Motor neuron (in vitro differentiated cells): ENCODE results near the gene PROX2. TPM values are rescaled to one million over a fixed set of nuclear protein-coding genes. Genes with fewer than 3 reads are reported as not detected.

ENCODE experiments used
- ATAC-seq, 8 experiments: fragments of 200-7000 bp; cut with Tn5 transposase; replicated peaks in 6 of 8; 2 replicates each; pipeline ENCODE4 v1.8.0; 2021; ENCODE audit warnings: mild to moderate bottlenecking in 8 of 8, moderate library complexity in 8 of 8
- H3K27ac ChIP-seq, 2 donors: fragments of 250-450 bp; sonication (Bioruptor Pico); 2 replicates each; pipeline ENCODE4 v1.9.0; 2021; ENCODE audit warnings: antibody characterized with exemption in 2 of 2, mild to moderate bottlenecking in 2 of 2, moderate library complexity in 1 of 2
- H3K4me1 ChIP-seq, 2 donors: fragments of 250-450 bp; sonication (Bioruptor Pico); replicated peaks in 1 of 2; 2 replicates each; pipeline ENCODE4 v1.6.1; 2021; ENCODE audit warnings: antibody characterized with exemption in 2 of 2, mild to moderate bottlenecking in 2 of 2, moderate library complexity in 1 of 2
- H3K4me3 ChIP-seq, 5 donors: fragments of 250-450 bp; sonication (Bioruptor Pico); 2 replicates each; pipeline ENCODE4 v1.9.0; 2021; ENCODE audit warnings: antibody characterized with exemption in 5 of 5, mild to moderate bottlenecking in 5 of 5, moderate library complexity in 4 of 5
- WGBS, 10 experiments: fragments of 450-650 bp; shearing (Covaris generic); methylation state at CpG; one replicate each; pipeline ENCODE4 v1.0.0; 2022; 5-methylcytosine and 5-hydroxymethylcytosine counted together
- in situ Hi-C, 9 experiments: fragments of 400-800 bp; cut with MboI; loops; one replicate each; pipeline ENCODE4 v1.15.0; 2021; ENCODE audit warnings: low sequenced_read_pairs in 9 of 9, low pct_unique_long_range_greater_than_20kb in 2 of 9; ENCODE audit not compliant: unreplicated experiment in 9 of 9
- total RNA-seq, 8 experiments: library from RNA; unstranded; fragments of 300-600 nt; gene quantifications; 2 replicates each; pipeline versions ENCODE4 v1.2.3 to v1.2.4, GENCODE V29; 2022

Gene PROX2
- total RNA-seq, 8 experiments from 2014 or later = 0.29 to 2.4 (median 0.90) TPM

- 74 to 100% (median 82%) methylated on average over 1 to 5 of the region's 9 CpGs; no CpG with 5 or more reads in 4 of the 10 experiments for WGBS, 10 experiments
- Histone ChIP-seq H3K27ac (no peak overlapping the region), H3K4me1 (peaks cover 9 to 13% of the 10 kb centered on the region in 2 donors), H3K4me3 (no peak overlapping the region)
- no peak for ATAC-seq
- in situ Hi-C loops = no loop called here
Measured at GRCh38 chr14:74864198-74864597, 11.7 kb downstream of the PROX2 start.

GRCh38 chr14:74863274-74863673, 12.7 kb downstream of the PROX2 start:
- Histone ChIP-seq H3K4me1 (peaks cover 9 to 13% of the 10 kb centered on the region in 2 donors), H3K27ac (no peak overlapping the region), H3K4me3 (no peak overlapping the region)
- in situ Hi-C loops = no loop called here
- no peak for ATAC-seq
- 40 to 72% (median 60%) methylated on average over 1 to 3 of the region's 9 CpGs; no CpG with 5 or more reads in 5 of the 10 experiments for WGBS, 10 experiments

- Histone ChIP-seq H3K27ac (no peak overlapping the region), H3K4me3 (no peak overlapping the region), H3K4me1 (no peaks in the 10 kb centered on the region)
- whole genome bisulfite sequencing, 10 experiments = 20 to 100% (median 83%) methylated on average over 1 to 3 of the region's 3 CpGs; no CpG with 5 or more reads in 1 of the 10 experiments
- no peak for ATAC-seq
- in situ Hi-C loops = no loop called here
Measured at GRCh38 chr14:74861734-74862090, 14.2 kb downstream of the PROX2 start.

GRCh38 chr14:74860899-74861733, 14.8 kb downstream of the PROX2 start:
- Histone ChIP-seq H3K4me1 (no peaks in the 10 kb centered on the region), H3K4me3 (no peak overlapping the region), H3K27ac (no peak overlapping the region)
- in situ Hi-C loops = no loop called here
- peak; percentile 65 to 92 (median 81) for ATAC-seq
- 0 to 57% (median 28%) methylated on average over 1 to 4 of the region's 7 CpGs for WGBS, 10 experiments

- ATAC-seq = peak in 5 of 8 experiments; percentile 42 to 57 (median 50)
- H3K27ac ChIP-seq = no peak overlapping the region
- 20 to 69% (median 66%) methylated on average over 1 to 9 of the region's 10 CpGs; no CpG with 5 or more reads in 4 of the 10 experiments for WGBS, 10 experiments
- no peaks in the 10 kb centered on the region for H3K4me1 ChIP-seq
- H3K4me3 ChIP-seq = no peak overlapping the region
- in situ Hi-C loops = no loop called here
Measured at GRCh38 chr14:74859757-74860552, 16.0 kb downstream of the PROX2 start.

GRCh38 chr14:74858022-74858421, 17.9 kb downstream of the PROX2 start:
- in situ Hi-C loops = no loop called here
- no peak overlapping the region for H3K4me3 ChIP-seq
- no peak for ATAC-seq
- WGBS, 10 experiments = 0 to 83% (median 25%) methylated on average over 1 of the region's 1 CpG; no CpG with 5 or more reads in 4 of the 10 experiments
- H3K4me1 ChIP-seq = no peaks in the 10 kb centered on the region
- no peak overlapping the region for H3K27ac ChIP-seq

GRCh38 chr14:74856366-74856765, 19.6 kb downstream of the PROX2 start:
- ATAC-seq = no peak
- H3K27ac ChIP-seq = no peak overlapping the region
- no peak overlapping the region for H3K4me3 ChIP-seq
- in situ Hi-C loops = no loop called here
- no peaks in the 10 kb centered on the region for H3K4me1 ChIP-seq
- 33 to 100% (median 43%) methylated on average over 1 of the region's 1 CpG; no CpG with 5 or more reads in 5 of the 10 experiments for WGBS, 10 experiments

GRCh38 chr14:74855945-74856344, 20.0 kb downstream of the PROX2 start:
- 60 to 100% (median 86%) methylated on average over 1 to 3 of the region's 4 CpGs; no CpG with 5 or more reads in 3 of the 10 experiments for WGBS, 10 experiments
- Histone ChIP-seq H3K4me1 (no peaks in the 10 kb centered on the region), H3K4me3 (no peak overlapping the region), H3K27ac (no peak overlapping the region)
- no peak for ATAC-seq
- in situ Hi-C loops = no loop called here

- in situ Hi-C loops = no loop called here
- Histone ChIP-seq H3K4me1 (no peaks in the 10 kb centered on the region), H3K4me3 (no peak overlapping the region), H3K27ac (no peak overlapping the region)
- WGBS, 10 experiments = 75 to 100% (median 86%) methylated on average over 1 to 7 of the region's 7 CpGs; no CpG with 5 or more reads in 5 of the 10 experiments
- no peak for ATAC-seq
Measured at GRCh38 chr14:74855021-74855420, 20.9 kb downstream of the PROX2 start.

GRCh38 chr14:74853581-74853980, 22.4 kb downstream of the PROX2 start:
- 0 to 100% (median 74%) methylated on average over 1 to 4 of the region's 4 CpGs; no CpG with 5 or more reads in 4 of the 10 experiments for WGBS, 10 experiments
- in situ Hi-C loops = no loop called here
- ATAC-seq = peak in 1 of 8 experiments; percentile 3

GRCh38 chr14:74852922-74853530, 22.9 kb downstream of the PROX2 start:
- WGBS, 10 experiments = 0 to 100% (median 82%) methylated on average over 1 to 2 of the region's 2 CpGs; no CpG with 5 or more reads in 2 of the 10 experiments
- in situ Hi-C loops = no loop called here
- Histone ChIP-seq H3K27ac (no peak overlapping the region), H3K4me1 (no peaks in the 10 kb centered on the region), H3K4me3 (no peak overlapping the region)
- peak in 3 of 8 experiments; percentile 91 to 94 (median 93) for ATAC-seq

More at GRCh38 chr14:74853581-74853980, 22.4 kb downstream of the PROX2 start:
- H3K4me1 ChIP-seq = no peaks in the 10 kb centered on the region
- no peak overlapping the region for H3K27ac ChIP-seq
- H3K4me3 ChIP-seq = no peak overlapping the region

GRCh38 chr14:74848768-74849167, 27.2 kb downstream of the PROX2 start:
- ATAC-seq = no peak
- no peak overlapping the region for H3K27ac ChIP-seq
- H3K4me1 ChIP-seq = no peaks in the 10 kb centered on the region
- in situ Hi-C loops = no loop called here
- 41 to 100% (median 93%) methylated on average over 1 to 2 of the region's 2 CpGs; no CpG with 5 or more reads in 1 of the 10 experiments for WGBS, 10 experiments
- no peak overlapping the region for H3K4me3 ChIP-seq
